Transverse colon (tissue), 4 donors: ENCODE data around the gene FOXO4.

Source experiments
- CTCF ChIP-seq, 5 experiments: fragments of 200-600 bp in 3 of 5; fragments of 450-650 bp in 2 of 5; sonication (generic) in 3 of 5; IDR thresholded peaks; 1 replicate in 2 of 5; 2 replicates in 3 of 5; pipeline ENCODE4 v1.5.1; 2016 to 2017; ENCODE audit warnings: antibody characterized with exemption in 5 of 5, inconsistent platforms in 3 of 5, mild to moderate bottlenecking in 2 of 5, moderate library complexity in 1 of 5
- POLR2A ChIP-seq: fragments of 450-650 bp; IDR thresholded peaks from one replicate; pipeline ENCODE4 v1.6.1; 2016; ENCODE audit warnings: antibody characterized with exemption, mild to moderate bottlenecking, moderate library complexity
- POLR2AphosphoS5 ChIP-seq, 3 donors: sonication (generic); formaldehyde crosslinking; IDR thresholded peaks; one replicate each; pipeline ENCODE4 v1.6.1; 2016; ENCODE audit warnings: antibody characterized with exemption in 3 of 3

DNA sequence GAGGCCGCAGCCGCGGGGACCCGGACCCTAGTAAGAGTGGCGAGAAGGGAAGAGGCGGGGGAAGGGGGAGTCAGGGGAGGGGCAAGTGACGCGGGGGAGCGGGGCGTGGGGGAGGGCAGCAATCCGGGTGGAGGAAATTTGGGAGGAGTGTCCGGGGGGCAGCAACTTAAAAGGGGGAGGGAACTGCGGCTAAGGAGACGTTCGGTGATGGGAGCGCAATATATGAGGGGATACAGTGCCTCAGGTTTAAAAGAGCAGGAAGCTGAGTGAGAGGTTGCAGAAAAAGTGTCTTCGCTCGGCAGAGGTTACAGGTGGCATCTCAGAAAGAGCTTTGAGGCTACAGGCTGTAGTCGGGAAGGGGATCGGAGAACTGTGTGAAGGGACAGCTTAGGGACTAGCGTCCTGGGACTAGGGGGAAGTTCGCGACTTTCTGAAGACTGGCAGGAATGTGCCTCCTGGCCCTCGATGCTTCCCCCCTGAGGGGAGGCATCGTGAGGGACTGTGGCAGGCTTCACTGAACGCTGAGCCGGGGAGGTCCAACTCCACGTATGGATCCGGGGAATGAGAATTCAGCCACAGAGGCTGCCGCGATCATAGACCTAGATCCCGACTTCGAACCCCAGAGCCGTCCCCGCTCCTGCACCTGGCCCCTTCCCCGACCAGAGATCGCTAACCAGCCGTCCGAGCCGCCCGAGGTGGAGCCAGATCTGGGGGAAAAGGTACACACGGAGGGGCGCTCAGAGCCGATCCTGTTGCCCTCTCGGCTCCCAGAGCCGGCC is 519 bp downstream of the FOXO4 start:
- no peak for TF ChIP-seq CTCF (IDR thresholded peaks at IDR 0.05)
- peak; percentile 44 for TF ChIP-seq POLR2A
- peak in 1 of 3 donors; percentile 5 for TF ChIP-seq POLR2AphosphoS5 (IDR thresholded peaks at IDR 0.05)
